ENCODE results near the gene SSR1.

GRCh38 chr6:7301702-7302101 is 11.3 kb downstream of the SSR1 start:
- no peak for TF ChIP-seq CTCF (IDR thresholded peaks at IDR 0.05)
- no peak for TF ChIP-seq POLR2A (IDR thresholded peaks at IDR 0.05)

Data from Peyer's patch (tissue), 4 donors.